Fibroblast of lung (primary cell): Measurements from ENCODE around the gene ME1. TPM values are rescaled to one million over a fixed set of nuclear protein-coding genes. Genes with fewer than 3 reads are reported as not detected.

Experiments used
- DNase-seq, 2 donors: peaks; one replicate each; pipeline versions ENCODE4 v3.0.0 to v3.0.0-alpha.2; 2010; ENCODE audit warnings: low read depth in 2 of 2
- H2AFZ ChIP-seq: 2 replicates; pipeline ENCODE4 v1.5.1; 2012; ENCODE audit warnings: low read length, control low read depth, inconsistent platforms
- H3K27ac ChIP-seq: 2 replicates; pipeline ENCODE4 v1.5.1; 2011; ENCODE audit warnings: low read length, control low read depth; ENCODE audit not compliant: insufficient read depth
- H3K27me3 ChIP-seq: 2 replicates; pipeline ENCODE4 v1.5.1; 2011; ENCODE audit warnings: mild to moderate bottlenecking, low read length; ENCODE audit not compliant: control insufficient read depth, insufficient read depth
- H3K36me3 ChIP-seq: 2 replicates; pipeline ENCODE4 v1.5.1; 2011; ENCODE audit warnings: low read length; ENCODE audit not compliant: control insufficient read depth, insufficient read depth
- H3K4me1 ChIP-seq: 2 replicates; pipeline ENCODE4 v1.5.1; 2011; ENCODE audit warnings: low read length; ENCODE audit not compliant: control insufficient read depth, insufficient read depth; ENCODE audit errors: extremely low read depth
- H3K4me2 ChIP-seq: 2 replicates; pipeline ENCODE4 v1.5.1; 2011; ENCODE audit warnings: low read length, control low read depth; ENCODE audit not compliant: insufficient read depth; ENCODE audit errors: extremely low read depth
- H3K4me3 ChIP-seq, 4 experiments: fragments of 200-600 bp in 1 of 4; sonication (generic) in 1 of 4; replicated peaks in 1 of 4; 2 replicates each; pipeline ENCODE4 v1.5.1; 2011 to 2016; ENCODE audit warnings: low read length in 4 of 4, low read depth in 3 of 4, mild to moderate bottlenecking in 3 of 4, control low read depth in 2 of 4, inconsistent platforms in 1 of 4, mixed read lengths in 1 of 4; ENCODE audit not compliant: insufficient read depth in 1 of 4; ENCODE audit errors: control extremely low read depth in 1 of 4
- H3K79me2 ChIP-seq: 2 replicates; pipeline ENCODE4 v1.5.1; 2012; ENCODE audit warnings: mild to moderate bottlenecking, low read length, inconsistent platforms; ENCODE audit not compliant: control insufficient read depth, insufficient read depth
- H3K9ac ChIP-seq: 2 replicates; pipeline ENCODE4 v1.5.1; 2011; ENCODE audit warnings: mild to moderate bottlenecking, low read length, control low read depth; ENCODE audit not compliant: insufficient read depth
- H3K9me3 ChIP-seq: 2 replicates; pipeline ENCODE4 v1.5.1; 2012; ENCODE audit warnings: low read depth, low read length; ENCODE audit not compliant: control insufficient read depth, insufficient read depth
- H4K20me1 ChIP-seq: 2 replicates; pipeline ENCODE4 v1.5.1; 2011; ENCODE audit warnings: low read length; ENCODE audit not compliant: control insufficient read depth, insufficient read depth; ENCODE audit errors: extremely low read depth
- EZH2 ChIP-seq: IDR thresholded peaks from 2 replicates; pipeline ENCODE4 v1.5.1; 2012; ENCODE audit warnings: low read length, control low read depth, mild to moderate bottlenecking; ENCODE audit errors: missing control alignments
- polyA plus RNA-seq, 2 donors: library from polyadenylated mRNA; depleted of rRNA in 1 of 2; stranded (reverse) in 1 of 2; unstranded in 1 of 2; fragments of >200 nt; gene quantifications; 2 replicates each; pipeline ENCODE4 v1.2.1, GENCODE V29; 2011 to 2012; ENCODE audit warnings: missing spikeins in 1 of 2
- total RNA-seq: library from RNA; depleted of rRNA; stranded (reverse); fragments of >200 nt; gene quantifications from 2 replicates; pipeline ENCODE4 v1.2.1, GENCODE V29; 2014
- TF ChIP-seq, protein P1 (sequence below), 2 donors: IDR thresholded peaks in 1 of 2; conservative IDR thresholded peaks in 1 of 2; 1 replicate in 1 of 2; 2 replicates in 1 of 2; pipeline ENCODE4 v1.5.1; 2011 to 2012; ENCODE audit warnings: low read length in 2 of 2, control low read depth in 1 of 2, inconsistent platforms in 1 of 2, low read depth in 1 of 2, mild to moderate bottlenecking in 1 of 2

Gene ME1
- total and polyA plus RNA-seq, 2 donors (not counting 1 experiment from before 2014, with no cell fraction given): 35.8 to 44.3 TPM

GRCh38 chr6:83431545-83432155, 799 bp upstream of the ME1 start:
- H3K4me1 ChIP-seq: peaks cover 2% of the 10 kb centered on the region
- H3K4me2 ChIP-seq: peak overlapping the region; percentile 72
- no peak overlapping the region for H3K9ac ChIP-seq
- peak overlapping the region in 3 of 4 experiments; percentile 49 to 78 (median 60) for H3K4me3 ChIP-seq
- peak overlapping the region; percentile 69 for H2AFZ ChIP-seq
- peak overlapping the region; percentile 60 for H3K27ac ChIP-seq
- H3K79me2 ChIP-seq: peaks cover 21% of the 10 kb centered on the region
- H4K20me1 ChIP-seq: no peaks in the 10 kb centered on the region
- no peak for DNase-seq
- H3K36me3 ChIP-seq: no peaks in the 10 kb centered on the region
- no peaks in the 10 kb centered on the region for H3K9me3 ChIP-seq
- TF ChIP-seq EZH2: no peak
- TF ChIP-seq, protein P1, sequence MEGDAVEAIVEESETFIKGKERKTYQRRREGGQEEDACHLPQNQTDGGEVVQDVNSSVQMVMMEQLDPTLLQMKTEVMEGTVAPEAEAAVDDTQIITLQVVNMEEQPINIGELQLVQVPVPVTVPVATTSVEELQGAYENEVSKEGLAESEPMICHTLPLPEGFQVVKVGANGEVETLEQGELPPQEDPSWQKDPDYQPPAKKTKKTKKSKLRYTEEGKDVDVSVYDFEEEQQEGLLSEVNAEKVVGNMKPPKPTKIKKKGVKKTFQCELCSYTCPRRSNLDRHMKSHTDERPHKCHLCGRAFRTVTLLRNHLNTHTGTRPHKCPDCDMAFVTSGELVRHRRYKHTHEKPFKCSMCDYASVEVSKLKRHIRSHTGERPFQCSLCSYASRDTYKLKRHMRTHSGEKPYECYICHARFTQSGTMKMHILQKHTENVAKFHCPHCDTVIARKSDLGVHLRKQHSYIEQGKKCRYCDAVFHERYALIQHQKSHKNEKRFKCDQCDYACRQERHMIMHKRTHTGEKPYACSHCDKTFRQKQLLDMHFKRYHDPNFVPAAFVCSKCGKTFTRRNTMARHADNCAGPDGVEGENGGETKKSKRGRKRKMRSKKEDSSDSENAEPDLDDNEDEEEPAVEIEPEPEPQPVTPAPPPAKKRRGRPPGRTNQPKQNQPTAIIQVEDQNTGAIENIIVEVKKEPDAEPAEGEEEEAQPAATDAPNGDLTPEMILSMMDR (conservative IDR thresholded peaks at IDR 0.05 in 1 of 2, IDR thresholded peaks at IDR 0.05 in 1 of 2; ENCODE audit: low read depth in 1 of 2, low read length in 2 of 2): no peak
- H3K27me3 ChIP-seq: no peaks in the 10 kb centered on the region

DNA sequence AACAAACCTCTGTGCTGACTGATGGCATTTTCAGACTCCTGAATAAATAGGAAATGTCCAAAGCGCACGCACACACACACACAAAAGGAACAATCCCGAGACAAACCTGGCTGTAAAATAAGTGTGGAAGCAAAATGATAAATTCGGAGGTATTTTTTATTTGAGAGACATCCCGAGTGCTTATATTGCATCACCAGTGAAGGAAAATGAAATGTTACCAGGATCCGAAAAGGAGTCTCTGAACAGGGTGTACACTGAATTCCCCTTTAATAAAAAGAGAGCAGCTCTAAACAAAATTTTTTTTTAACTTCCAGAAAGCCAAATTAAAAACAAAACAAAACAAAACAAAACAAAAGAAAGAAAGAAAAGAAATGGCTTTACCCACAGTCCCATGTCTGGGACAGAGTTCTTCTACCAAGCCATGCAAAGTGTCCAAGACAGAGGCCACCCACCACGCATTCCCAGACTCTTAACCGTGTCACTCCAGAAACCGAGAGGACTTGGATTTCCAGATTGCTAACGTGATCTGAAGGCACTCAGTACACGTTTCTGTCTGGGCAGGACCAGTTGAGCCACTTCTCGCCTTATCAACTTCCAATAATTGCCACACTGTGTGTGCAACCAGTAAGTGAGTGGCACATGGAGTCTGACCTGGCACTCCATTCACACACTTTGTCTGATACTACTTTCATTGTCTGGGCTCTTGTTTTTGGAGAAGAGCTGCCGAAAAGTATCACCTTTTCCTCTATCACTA, 817 bp downstream of the ME1 start:
- peaks cover 2% of the 10 kb centered on the region for H3K4me1 ChIP-seq
- H3K4me3 ChIP-seq: peak overlapping the region; percentile 45 to 90 (median 69)
- no peaks in the 10 kb centered on the region for H3K27me3 ChIP-seq
- no peaks in the 10 kb centered on the region for H3K36me3 ChIP-seq
- peak overlapping the region; percentile 84 for H3K27ac ChIP-seq
- H3K9ac ChIP-seq: peak overlapping the region; percentile 84
- TF ChIP-seq, protein P1 (conservative IDR thresholded peaks at IDR 0.05 in 1 of 2, IDR thresholded peaks at IDR 0.05 in 1 of 2; ENCODE audit: low read depth in 1 of 2, low read length in 2 of 2): no peak
- TF ChIP-seq EZH2: no peak
- peak; percentile 46 to 57 for DNase-seq
- H3K4me2 ChIP-seq: peak overlapping the region; percentile 92
- peaks cover 24% of the 10 kb centered on the region for H3K79me2 ChIP-seq
- H2AFZ ChIP-seq: peak overlapping the region; percentile 65
- H4K20me1 ChIP-seq: no peaks in the 10 kb centered on the region
- H3K9me3 ChIP-seq: no peaks in the 10 kb centered on the region

- no peaks in the 10 kb centered on the region for H3K36me3 ChIP-seq
- H3K9me3 ChIP-seq: no peaks in the 10 kb centered on the region
- no peak overlapping the region for H2AFZ ChIP-seq
- H3K27me3 ChIP-seq: no peaks in the 10 kb centered on the region
- no peak for DNase-seq
- no peak overlapping the region for H3K27ac ChIP-seq
- peak overlapping the region; percentile 45 to 90 (median 69) for H3K4me3 ChIP-seq
- peaks cover 2% of the 10 kb centered on the region for H3K4me1 ChIP-seq
- H3K9ac ChIP-seq: no peak overlapping the region
- H3K79me2 ChIP-seq: peaks cover 24% of the 10 kb centered on the region
- H3K4me2 ChIP-seq: peak overlapping the region; percentile 92
- TF ChIP-seq, protein P1 (conservative IDR thresholded peaks at IDR 0.05 in 1 of 2, IDR thresholded peaks at IDR 0.05 in 1 of 2; ENCODE audit: low read depth in 1 of 2, low read length in 2 of 2): no peak
- no peak for TF ChIP-seq EZH2
- H4K20me1 ChIP-seq: no peaks in the 10 kb centered on the region
Measured at GRCh38 chr6:83429269-83429668, 1.6 kb downstream of the ME1 start.
